ENCODE measurements around the gene MBOAT1. TPM values are rescaled to one million over a fixed set of nuclear protein-coding genes. Genes with fewer than 3 reads are reported as not detected.

The MBOAT1 gene
- total and polyA plus RNA-seq, 7 donors: 0.31 to 2.7 (median 0.84) TPM

DNA sequence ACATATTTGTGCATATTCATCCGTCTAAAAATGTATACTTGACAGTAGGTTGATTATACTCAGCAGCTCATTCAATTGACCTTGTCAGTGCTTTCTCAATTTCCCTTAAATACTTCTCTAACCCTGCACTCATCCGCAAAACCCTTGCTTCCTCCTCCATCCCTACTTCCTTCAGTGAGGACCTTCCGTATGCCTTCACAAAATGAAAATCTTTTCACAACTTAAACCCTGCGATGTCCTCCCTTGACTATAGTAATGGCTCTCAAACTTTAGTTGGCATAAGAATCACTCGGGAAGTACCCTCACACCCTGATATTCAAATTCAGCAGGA lies 5.2 kb downstream of the MBOAT1 start:
- Histone ChIP-seq H3K9me3 (no peaks in the 10 kb centered on the region), H3K4me3 (no peak overlapping the region), H3K4me1 (no peaks in the 10 kb centered on the region), H3K36me3 (ENCODE audit: insufficient read depth in 1 of 2, low read depth in 1 of 2) (no peaks in the 10 kb centered on the region), H3K27ac (no peak overlapping the region), H3K27me3 (ENCODE audit: insufficient read depth in 3 of 3, low read length in 2 of 3) (no peaks in the 10 kb centered on the region)
- WGBS, 3 donors: 80 to 87% (median 87%) methylated on average over 5 of the region's 5 CpGs
- TF ChIP-seq, protein P1, sequence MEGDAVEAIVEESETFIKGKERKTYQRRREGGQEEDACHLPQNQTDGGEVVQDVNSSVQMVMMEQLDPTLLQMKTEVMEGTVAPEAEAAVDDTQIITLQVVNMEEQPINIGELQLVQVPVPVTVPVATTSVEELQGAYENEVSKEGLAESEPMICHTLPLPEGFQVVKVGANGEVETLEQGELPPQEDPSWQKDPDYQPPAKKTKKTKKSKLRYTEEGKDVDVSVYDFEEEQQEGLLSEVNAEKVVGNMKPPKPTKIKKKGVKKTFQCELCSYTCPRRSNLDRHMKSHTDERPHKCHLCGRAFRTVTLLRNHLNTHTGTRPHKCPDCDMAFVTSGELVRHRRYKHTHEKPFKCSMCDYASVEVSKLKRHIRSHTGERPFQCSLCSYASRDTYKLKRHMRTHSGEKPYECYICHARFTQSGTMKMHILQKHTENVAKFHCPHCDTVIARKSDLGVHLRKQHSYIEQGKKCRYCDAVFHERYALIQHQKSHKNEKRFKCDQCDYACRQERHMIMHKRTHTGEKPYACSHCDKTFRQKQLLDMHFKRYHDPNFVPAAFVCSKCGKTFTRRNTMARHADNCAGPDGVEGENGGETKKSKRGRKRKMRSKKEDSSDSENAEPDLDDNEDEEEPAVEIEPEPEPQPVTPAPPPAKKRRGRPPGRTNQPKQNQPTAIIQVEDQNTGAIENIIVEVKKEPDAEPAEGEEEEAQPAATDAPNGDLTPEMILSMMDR (IDR thresholded peaks at IDR 0.05): no peak
- ATAC-seq (no peak), DNase-seq (no peak)
- intact Hi-C loops (cut with DNase I): no loop called here

GRCh38 chr6:20205722-20206161 lies 6.5 kb downstream of the MBOAT1 start:
- H3K27ac ChIP-seq: no peak overlapping the region
- WGBS, 3 donors: 70 to 76% (median 74%) methylated on average over 6 of the region's 6 CpGs
- DNase-seq: no peak

DNA sequence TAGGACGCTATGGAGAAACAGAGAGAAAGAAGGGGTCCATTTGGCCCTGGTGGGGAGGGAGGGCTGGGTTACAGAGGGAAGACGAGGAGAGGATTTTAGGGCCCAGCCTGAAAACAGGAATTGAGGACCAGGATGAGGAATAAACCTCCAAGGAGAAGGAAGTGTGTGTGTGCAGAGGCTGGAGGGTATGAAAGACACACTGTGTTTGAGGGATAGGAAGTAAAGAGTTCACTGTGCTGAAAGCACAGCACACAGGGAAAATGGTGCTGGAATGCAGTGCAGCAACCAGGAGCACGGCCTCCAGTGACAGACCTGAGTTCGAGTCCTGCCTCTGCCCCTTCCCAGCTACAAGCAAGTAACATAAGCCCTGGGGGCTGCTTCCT lies 7.8 kb downstream of the MBOAT1 start:
- intact Hi-C loops (cut with DNase I): no loop called here
- Histone ChIP-seq H3K4me3 (no peak overlapping the region), H3K36me3 (ENCODE audit: insufficient read depth in 1 of 2, low read depth in 1 of 2) (no peaks in the 10 kb centered on the region), H3K9me3 (no peaks in the 10 kb centered on the region), H3K27me3 (ENCODE audit: insufficient read depth in 3 of 3, low read length in 2 of 3) (no peaks in the 10 kb centered on the region), H3K4me1 (no peaks in the 10 kb centered on the region), H3K27ac (no peak overlapping the region)
- TF ChIP-seq, protein P1 (IDR thresholded peaks at IDR 0.05): no peak
- WGBS, 3 donors: 85 to 96% (median 92%) methylated on average over 4 of the region's 4 CpGs
- DNase-seq (no peak), ATAC-seq (no peak)

More at GRCh38 chr6:20205722-20206161, 6.5 kb downstream of the MBOAT1 start:
- no peak for ATAC-seq
- Histone ChIP-seq H3K4me1 (no peaks in the 10 kb centered on the region), H3K36me3 (ENCODE audit: insufficient read depth in 1 of 2, low read depth in 1 of 2) (no peaks in the 10 kb centered on the region), H3K9me3 (no peaks in the 10 kb centered on the region), H3K27me3 (ENCODE audit: insufficient read depth in 3 of 3, low read length in 2 of 3) (no peaks in the 10 kb centered on the region), H3K4me3 (no peak overlapping the region)
- intact Hi-C loops (cut with DNase I): no loop called here
- TF ChIP-seq, protein P1 (IDR thresholded peaks at IDR 0.05): no peak

- Histone ChIP-seq H3K36me3 (ENCODE audit: insufficient read depth in 1 of 2, low read depth in 1 of 2) (no peaks in the 10 kb centered on the region), H3K4me3 (no peak overlapping the region), H3K27me3 (ENCODE audit: insufficient read depth in 3 of 3, low read length in 2 of 3) (no peaks in the 10 kb centered on the region), H3K27ac (no peak overlapping the region), H3K4me1 (no peaks in the 10 kb centered on the region), H3K9me3 (no peaks in the 10 kb centered on the region)
- no peak for DNase-seq
- 70 to 74% (median 72%) methylated on average over 7 of the region's 7 CpGs for WGBS, 3 donors
- ATAC-seq: no peak
- intact Hi-C loops (cut with DNase I): no loop called here
- TF ChIP-seq, protein P1 (IDR thresholded peaks at IDR 0.05): no peak
Observed at GRCh38 chr6:20203561-20204511, 8.4 kb downstream of the MBOAT1 start.
